ENCODE data around the gene NLRP6. TPM values are rescaled to one million over a fixed set of nuclear protein-coding genes. Genes with fewer than 3 reads are reported as not detected.

The NLRP6 gene
- total and polyA plus RNA-seq, 9 donors: 0.02 to 1.1 (median 0.20) TPM; not detected in 3

- Histone ChIP-seq H3K36me3 (no peaks in the 10 kb centered on the region), H3K4me3 (no peak overlapping the region), H3K9me3 (no peaks in the 10 kb centered on the region), H3K27ac (no peak overlapping the region), H3K27me3 (peaks cover 5% of the 10 kb centered on the region), H3K4me1 (ENCODE audit: insufficient read depth) (peaks cover 3% of the 10 kb centered on the region)
- intact Hi-C loops (cut with DNase I): loop anchor here in 1 of 4 donors (5.0 kb wide), 1 partner anchor 34 kb away; no protein-coding TSS in a partner anchor
- TF ChIP-seq EP300 (IDR thresholded peaks at IDR 0.05): no peak
- no peak for TF ChIP-seq POLR2A (IDR thresholded peaks at IDR 0.05)
- no peak for TF ChIP-seq CTCF (IDR thresholded peaks at IDR 0.05)
- 32 to 38% (median 35%) methylated on average over 25 to 26 of the region's 26 CpGs for WGBS, 3 donors
- DNase-seq: peak in 1 of 5 donors; percentile 31
These were observed 3.4 kb downstream of the NLRP6 start for GRCh38 chr11:281486-282161.

- no peak overlapping the region for H3K4me3 ChIP-seq
- no peak for TF ChIP-seq CTCF (IDR thresholded peaks at IDR 0.05)
- no peak for TF ChIP-seq EP300 (IDR thresholded peaks at IDR 0.05)
- DNase-seq: peak in 1 of 5 donors; percentile 19
- H3K27me3 ChIP-seq: peaks cover 5% of the 10 kb centered on the region
- no peaks in the 10 kb centered on the region for H3K36me3 ChIP-seq
- intact Hi-C loops (cut with DNase I): loop anchor here in 1 of 4 donors (5.0 kb wide), 1 partner anchor 35 kb away; no protein-coding TSS in a partner anchor
- no peaks in the 10 kb centered on the region for H3K9me3 ChIP-seq
- H3K27ac ChIP-seq: no peak overlapping the region
- H3K4me1 ChIP-seq (ENCODE audit: insufficient read depth): peaks cover 3% of the 10 kb centered on the region
- 54 to 62% (median 57%) methylated on average over 4 of the region's 4 CpGs for WGBS, 3 donors
These were observed 4.0 kb downstream of the NLRP6 start for GRCh38 chr11:282171-282570.

- Histone ChIP-seq H3K27me3 (peaks cover 5% of the 10 kb centered on the region), H3K36me3 (no peaks in the 10 kb centered on the region), H3K27ac (no peak overlapping the region), H3K4me3 (no peak overlapping the region), H3K9me3 (no peaks in the 10 kb centered on the region), H3K4me1 (ENCODE audit: insufficient read depth) (peaks cover 3% of the 10 kb centered on the region)
- DNase-seq: no peak
- WGBS, 3 donors: 34 to 46% (median 44%) methylated on average over 13 of the region's 13 CpGs
- TF ChIP-seq POLR2A (IDR thresholded peaks at IDR 0.05) (no peak), EP300 (IDR thresholded peaks at IDR 0.05) (no peak), CTCF (IDR thresholded peaks at IDR 0.05) (no peak)
- intact Hi-C loops (cut with DNase I): loop anchor here in 1 of 4 donors (5.0 kb wide), 1 partner anchor 35 kb away; no protein-coding TSS in a partner anchor
These were observed 4.6 kb downstream of the NLRP6 start for GRCh38 chr11:282630-283360.

- H3K27me3 ChIP-seq: peaks cover 5% of the 10 kb centered on the region
- 81 to 84% (median 84%) methylated on average over 23 of the region's 23 CpGs for WGBS, 3 donors
These were observed 5.3 kb downstream of the NLRP6 start for GRCh38 chr11:283405-284104.

More at GRCh38 chr11:283405-284104, 5.3 kb downstream of the NLRP6 start:
- H3K9me3 ChIP-seq: no peaks in the 10 kb centered on the region
- no peak for TF ChIP-seq EP300 (IDR thresholded peaks at IDR 0.05)
- no peak for TF ChIP-seq POLR2A (IDR thresholded peaks at IDR 0.05)
- no peak for TF ChIP-seq CTCF (IDR thresholded peaks at IDR 0.05)
- no peak overlapping the region for H3K27ac ChIP-seq
- no peak overlapping the region for H3K4me3 ChIP-seq
- intact Hi-C loops (cut with DNase I): loop anchor here in 1 of 4 donors (5.0 kb wide), 1 partner anchor 36 kb away; no protein-coding TSS in a partner anchor
- H3K4me1 ChIP-seq (ENCODE audit: insufficient read depth): peaks cover 3% of the 10 kb centered on the region
- no peaks in the 10 kb centered on the region for H3K36me3 ChIP-seq
- no peak for DNase-seq
